ENCODE measurements around the gene TES. TPM values are rescaled to one million over a fixed set of nuclear protein-coding genes. Genes with fewer than 3 reads are reported as not detected.
A peak's percentile ranks its signal among the peaks of the same experiment; 100 is the strongest.

The TES gene
- total and polyA plus RNA-seq, 7 experiments from 2014 or later: 99.2 to 195 (median 116) TPM

DNA sequence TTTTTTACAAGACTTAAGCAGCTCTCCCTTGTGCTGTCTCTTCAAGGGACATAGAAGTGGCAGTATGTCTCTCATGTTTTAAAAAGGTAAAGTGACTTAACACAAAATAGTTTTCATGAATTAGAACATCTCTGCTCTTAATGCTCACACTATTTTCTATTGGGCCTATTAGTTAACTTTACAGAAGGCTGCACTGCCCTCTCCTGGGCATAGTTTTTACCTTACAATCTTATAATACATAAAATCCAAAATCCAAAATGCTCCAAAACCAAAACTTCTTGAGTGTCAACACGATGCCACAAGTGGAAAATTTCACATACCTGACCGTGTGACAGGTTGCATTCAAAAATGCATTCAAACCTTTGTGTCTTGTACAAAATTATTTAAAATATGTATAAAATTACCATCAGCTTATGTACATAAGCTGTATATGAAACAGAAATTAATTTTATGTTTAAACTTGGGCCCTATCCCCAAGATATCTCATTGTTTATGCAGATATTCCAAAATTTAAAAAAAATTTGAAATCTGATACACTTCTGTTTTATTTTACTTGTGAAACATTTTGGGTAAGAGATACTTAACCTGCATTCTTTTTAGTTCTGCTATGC is 25.8 kb downstream of the TES start:
- H3K27ac Mint-ChIP-seq: peak overlapping the region in 6 of 9 donors; percentile 41 to 80 (median 52)
- peaks cover 0 to 25% (median 15%) of the 10 kb centered on the region in 5 donors for H3K36me3 Mint-ChIP-seq
- peaks cover 0 to 9% (median 0%) of the 10 kb centered on the region in 3 experiments for H3K36me3 ChIP-seq (ENCODE audit: control insufficient read depth in 2 of 3, insufficient read depth in 3 of 3, low read length in 3 of 3)
- ATAC-seq: peak; percentile 83
- H3K9me3 Mint-ChIP-seq: no peaks in the 10 kb centered on the region
- ChIA-PET CTCF (interaction anchor here (0.7 to 18.4 kb wide), 24 partner anchors 11 to 607 kb away, joined by 3 to 303 read pairs (median 5); partner anchors contain the start of gene TES), POLR2A (interaction anchor here (1.3 to 2.6 kb wide), 4 partner anchors 20 to 59 kb away, joined by 5 to 24 read pairs (median 12); partner anchors contain the start of gene TES)
- H3K4me3 ChIP-seq (ENCODE audit: low read length): no peak overlapping the region
- intact Hi-C loops (cut with micrococcal nuclease): loop anchor here (1.0 to 5.0 kb wide), 6 partner anchors 25 to 891 kb away; no protein-coding TSS in a partner anchor
- H3K27me3 ChIP-seq (ENCODE audit: control insufficient read depth in 2 of 2, insufficient read depth in 2 of 2, low read length in 2 of 2): no peaks in the 10 kb centered on the region
- peaks cover 29 to 92% (median 66%) of the 10 kb centered on the region in 7 donors for H3K4me1 Mint-ChIP-seq
- no peaks in the 10 kb centered on the region for H3K27me3 Mint-ChIP-seq
- peaks cover 20 to 32% of the 10 kb centered on the region in 2 donors for H3K4me1 ChIP-seq (ENCODE audit: control insufficient read depth in 2 of 2, insufficient read depth in 2 of 2, low read length in 2 of 2)
- H3K9me3 ChIP-seq (ENCODE audit: control insufficient read depth in 2 of 3, low read length in 3 of 3): no peaks in the 10 kb centered on the region
- H3K27ac ChIP-seq (ENCODE audit: low read depth, low read length): no peak overlapping the region
- peak overlapping the region in 4 of 10 donors; percentile 21 to 52 (median 28) for H3K4me3 Mint-ChIP-seq
- DNase-seq: peak in 7 of 9 donors; percentile 40 to 69 (median 61)

DNA sequence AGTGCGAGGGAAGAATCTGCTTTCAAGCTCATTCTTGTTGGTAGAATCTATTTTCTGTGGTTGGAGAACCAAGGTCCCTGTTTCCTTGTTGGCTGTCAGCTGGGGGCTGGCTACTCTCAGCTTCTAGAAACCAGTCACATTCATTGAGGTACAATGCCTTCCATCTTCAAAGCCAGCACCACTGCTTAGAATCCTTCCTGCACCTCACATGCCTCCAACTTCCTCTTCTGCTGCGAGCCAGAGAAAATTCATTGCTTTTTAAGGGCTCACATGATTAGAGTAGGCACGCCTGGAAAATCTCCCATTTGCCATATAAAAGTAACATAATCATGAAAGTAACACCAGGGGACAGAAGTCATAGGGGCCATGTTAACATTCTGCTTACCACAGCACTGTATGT is 28.7 kb downstream of the TES start:
- Mint-ChIP-seq H3K27ac (peak overlapping the region in 8 of 9 donors; percentile 1 to 79 (median 58)), H3K9me3 (peaks cover 0 to 3% (median 0%) of the 10 kb centered on the region in 11 donors), H3K27me3 (no peaks in the 10 kb centered on the region), H3K36me3 (peaks cover 2 to 39% (median 25%) of the 10 kb centered on the region in 5 donors), H3K4me1 (peaks cover 24 to 86% (median 45%) of the 10 kb centered on the region in 7 donors), H3K4me3 (peak overlapping the region in 1 of 10 donors; percentile 37)
- ChIA-PET POLR2A (no interaction called here), CTCF (interaction anchor here (0.6 to 18.4 kb wide), 6 partner anchors 13 to 350 kb away, joined by 3 to 303 read pairs (median 4); no protein-coding TSS in a partner anchor)
- DNase-seq (no peak), ATAC-seq (no peak)
- no peak overlapping the region for H3K4me3 ChIP-seq (ENCODE audit: low read length)
- peaks cover 13 to 36% of the 10 kb centered on the region in 2 donors for H3K4me1 ChIP-seq (ENCODE audit: control insufficient read depth in 2 of 2, insufficient read depth in 2 of 2, low read length in 2 of 2)
- intact Hi-C loops (cut with micrococcal nuclease): loop anchor here in 1 of 2 donors (5.0 kb wide), 2 partner anchors 568 to 888 kb away; no protein-coding TSS in a partner anchor
- peaks cover 0 to 13% (median 0%) of the 10 kb centered on the region in 3 experiments for H3K36me3 ChIP-seq (ENCODE audit: control insufficient read depth in 2 of 3, insufficient read depth in 3 of 3, low read length in 3 of 3)
- H3K27ac ChIP-seq (ENCODE audit: low read depth, low read length): no peak overlapping the region
- no peaks in the 10 kb centered on the region for H3K9me3 ChIP-seq (ENCODE audit: control insufficient read depth in 2 of 3, low read length in 3 of 3)
- no peaks in the 10 kb centered on the region for H3K27me3 ChIP-seq (ENCODE audit: control insufficient read depth in 2 of 2, insufficient read depth in 2 of 2, low read length in 2 of 2)

- peaks cover 0 to 2% (median 0%) of the 10 kb centered on the region in 3 experiments for H3K9me3 ChIP-seq (ENCODE audit: control insufficient read depth in 2 of 3, low read length in 3 of 3)
- ATAC-seq (no peak), DNase-seq (no peak)
- ChIA-PET POLR2A (no interaction called here), CTCF (interaction anchor here (0.8 to 18.4 kb wide), 5 partner anchors 11 to 65 kb away, joined by 3 to 303 read pairs (median 4); no protein-coding TSS in a partner anchor)
- intact Hi-C loops (cut with micrococcal nuclease): loop anchor here in 1 of 2 donors (5.0 kb wide), 2 partner anchors 568 to 888 kb away; no protein-coding TSS in a partner anchor
- no peak overlapping the region for H3K27ac ChIP-seq (ENCODE audit: low read depth, low read length)
- H3K27ac Mint-ChIP-seq: peak overlapping the region in 6 of 9 donors; percentile 9 to 76 (median 40)
- peaks cover 0 to 3% (median 0%) of the 10 kb centered on the region in 11 donors for H3K9me3 Mint-ChIP-seq
- peaks cover 0 to 15% (median 0%) of the 10 kb centered on the region in 3 experiments for H3K36me3 ChIP-seq (ENCODE audit: control insufficient read depth in 2 of 3, insufficient read depth in 3 of 3, low read length in 3 of 3)
- H3K36me3 Mint-ChIP-seq: peaks cover 4 to 41% (median 29%) of the 10 kb centered on the region in 5 donors
- no peaks in the 10 kb centered on the region for H3K27me3 Mint-ChIP-seq
- no peak overlapping the region for H3K4me3 Mint-ChIP-seq
- peaks cover 13 to 35% of the 10 kb centered on the region in 2 donors for H3K4me1 ChIP-seq (ENCODE audit: control insufficient read depth in 2 of 2, insufficient read depth in 2 of 2, low read length in 2 of 2)
- no peaks in the 10 kb centered on the region for H3K27me3 ChIP-seq (ENCODE audit: control insufficient read depth in 2 of 2, insufficient read depth in 2 of 2, low read length in 2 of 2)
- no peak overlapping the region for H3K4me3 ChIP-seq (ENCODE audit: low read length)
- peaks cover 21 to 83% (median 41%) of the 10 kb centered on the region in 7 donors for H3K4me1 Mint-ChIP-seq
These were observed 29.1 kb downstream of the TES start for GRCh38 chr7:116239434-116239833.

DNA sequence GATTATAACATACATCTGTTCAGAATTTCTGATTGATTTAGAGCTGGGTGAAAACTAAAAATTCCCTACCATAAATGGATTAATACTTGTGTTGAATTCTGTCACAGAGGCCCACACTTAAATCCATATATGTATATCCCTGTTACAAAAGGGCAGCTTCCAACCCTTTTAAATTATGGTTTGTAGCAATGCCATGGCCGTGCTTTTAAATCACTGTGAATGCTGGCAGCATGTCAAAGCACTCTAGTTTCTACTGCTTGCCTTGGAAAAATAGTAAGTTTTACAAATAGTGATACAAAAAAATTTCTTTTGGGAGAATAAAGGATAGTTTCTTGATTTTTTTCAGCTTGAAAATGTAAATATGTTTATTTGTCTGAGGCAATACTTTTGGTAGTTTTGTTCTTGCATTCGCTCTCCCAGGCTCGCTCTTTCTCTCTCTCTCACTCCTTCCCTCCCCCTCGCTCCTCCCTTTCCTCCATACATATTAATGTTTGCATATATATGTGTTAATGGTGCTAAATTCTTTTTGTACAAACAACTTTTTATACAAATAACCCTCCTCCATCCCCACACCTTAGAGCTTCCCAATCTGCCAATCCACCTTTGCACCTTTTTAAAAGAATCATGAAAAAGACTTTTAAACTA is 29.8 kb downstream of the TES start:
- ChIA-PET CTCF (interaction anchor here (1.2 to 18.4 kb wide), 3 partner anchors 11 to 61 kb away, joined by 4 to 303 read pairs (median 4); no protein-coding TSS in a partner anchor), POLR2A (no interaction called here)
- no peaks in the 10 kb centered on the region for H3K27me3 Mint-ChIP-seq
- Histone ChIP-seq H3K36me3 (ENCODE audit: control insufficient read depth in 2 of 3, insufficient read depth in 3 of 3, low read length in 3 of 3) (peaks cover 0 to 22% (median 0%) of the 10 kb centered on the region in 3 experiments), H3K27me3 (ENCODE audit: control insufficient read depth in 2 of 2, insufficient read depth in 2 of 2, low read length in 2 of 2) (no peaks in the 10 kb centered on the region), H3K27ac (ENCODE audit: low read depth, low read length) (no peak overlapping the region), H3K9me3 (ENCODE audit: control insufficient read depth in 2 of 3, low read length in 3 of 3) (peaks cover 0 to 8% (median 0%) of the 10 kb centered on the region in 3 experiments), H3K4me3 (ENCODE audit: low read length) (no peak overlapping the region), H3K4me1 (ENCODE audit: control insufficient read depth in 2 of 2, insufficient read depth in 2 of 2, low read length in 2 of 2) (peaks cover 8 to 28% of the 10 kb centered on the region in 2 donors)
- H3K27ac Mint-ChIP-seq: peak overlapping the region in 8 of 9 donors; percentile 10 to 86 (median 56)
- H3K4me3 Mint-ChIP-seq: no peak overlapping the region
- no peak for ATAC-seq
- H3K4me1 Mint-ChIP-seq: peaks cover 23 to 78% (median 42%) of the 10 kb centered on the region in 7 donors
- intact Hi-C loops (cut with micrococcal nuclease): loop anchor here in 1 of 2 donors (2.0 kb wide), 1 partner anchor 17 kb away; no protein-coding TSS in a partner anchor
- H3K9me3 Mint-ChIP-seq: peaks cover 0 to 8% (median 2%) of the 10 kb centered on the region in 11 donors
- DNase-seq: no peak
- H3K36me3 Mint-ChIP-seq: peaks cover 5 to 44% (median 36%) of the 10 kb centered on the region in 5 donors

DNA sequence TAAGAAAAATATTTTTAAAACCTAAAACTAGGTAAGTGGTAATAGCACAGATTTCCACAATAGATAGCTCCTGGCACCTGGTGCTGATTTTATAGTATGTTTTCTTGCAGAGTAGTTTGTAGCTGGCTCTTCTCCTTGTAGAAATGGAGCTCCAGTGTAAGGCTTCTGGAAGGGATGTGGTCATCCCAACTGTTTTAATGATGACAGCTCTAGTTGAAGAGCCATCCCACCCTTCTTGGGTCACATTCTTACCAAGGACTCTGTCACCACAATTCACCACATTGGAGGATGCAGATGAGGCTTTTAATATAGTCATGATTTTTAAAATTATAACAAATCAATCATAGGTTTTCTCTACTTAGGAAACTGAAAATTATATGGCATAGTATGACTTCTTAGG is 31.0 kb downstream of the TES start:
- CTCF ChIA-PET: interaction anchor here (0.6 to 18.4 kb wide), 2 partner anchors 45 to 62 kb away, joined by 3 to 303 read pairs; no protein-coding TSS in a partner anchor
- H3K27ac ChIP-seq (ENCODE audit: low read depth, low read length): no peak overlapping the region
- Mint-ChIP-seq H3K9me3 (peaks cover 0 to 13% (median 6%) of the 10 kb centered on the region in 11 donors), H3K36me3 (peaks cover 11 to 56% (median 44%) of the 10 kb centered on the region in 5 donors), H3K4me1 (peaks cover 26 to 79% (median 46%) of the 10 kb centered on the region in 7 donors), H3K4me3 (peak overlapping the region in 1 of 10 donors; percentile 42), H3K27me3 (no peaks in the 10 kb centered on the region), H3K27ac (peak overlapping the region in 4 of 9 donors; percentile 60 to 86 (median 81))
- POLR2A ChIA-PET: no interaction called here
- intact Hi-C loops (cut with micrococcal nuclease): loop anchor here in 1 of 2 donors (2.0 kb wide), 1 partner anchor 16 kb away; no protein-coding TSS in a partner anchor
- H3K36me3 ChIP-seq (ENCODE audit: control insufficient read depth in 2 of 3, insufficient read depth in 3 of 3, low read length in 3 of 3): peaks cover 0 to 23% (median 0%) of the 10 kb centered on the region in 3 experiments
- H3K4me1 ChIP-seq (ENCODE audit: control insufficient read depth in 2 of 2, insufficient read depth in 2 of 2, low read length in 2 of 2): peaks cover 0 to 20% of the 10 kb centered on the region in 2 donors
- DNase-seq (no peak), ATAC-seq (no peak)
- H3K9me3 ChIP-seq (ENCODE audit: control insufficient read depth in 2 of 3, low read length in 3 of 3): peaks cover 0 to 8% (median 0%) of the 10 kb centered on the region in 3 experiments
- H3K27me3 ChIP-seq (ENCODE audit: control insufficient read depth in 2 of 2, insufficient read depth in 2 of 2, low read length in 2 of 2): no peaks in the 10 kb centered on the region
- H3K4me3 ChIP-seq (ENCODE audit: low read length): no peak overlapping the region

DNA sequence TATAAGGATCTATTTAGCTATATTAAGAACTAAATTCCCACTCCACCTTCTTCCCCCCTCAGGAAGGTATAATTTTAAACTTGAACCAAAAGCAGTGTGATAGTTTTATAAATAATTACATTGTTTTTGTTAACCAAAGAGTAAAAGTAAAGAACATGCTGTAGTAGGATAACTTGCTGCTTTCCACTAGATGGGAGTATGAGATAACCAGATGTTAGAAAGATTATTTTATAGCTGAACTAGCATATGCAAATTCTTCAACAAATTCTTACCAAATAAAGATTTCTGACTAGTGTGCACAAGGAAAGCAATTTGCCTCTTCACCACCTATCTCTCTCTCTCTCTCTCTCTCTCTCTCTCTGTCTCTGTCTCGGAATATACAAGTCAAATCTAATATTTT is 31.8 kb downstream of the TES start:
- DNase-seq (no peak), ATAC-seq (no peak)
- intact Hi-C loops (cut with micrococcal nuclease): no loop called here
- Histone ChIP-seq H3K27ac (ENCODE audit: low read depth, low read length) (no peak overlapping the region), H3K9me3 (ENCODE audit: control insufficient read depth in 2 of 3, low read length in 3 of 3) (peaks cover 0 to 8% (median 0%) of the 10 kb centered on the region in 3 experiments), H3K4me1 (ENCODE audit: control insufficient read depth in 2 of 2, insufficient read depth in 2 of 2, low read length in 2 of 2) (peaks cover 0 to 17% of the 10 kb centered on the region in 2 donors), H3K4me3 (ENCODE audit: low read length) (no peak overlapping the region), H3K27me3 (ENCODE audit: control insufficient read depth in 2 of 2, insufficient read depth in 2 of 2, low read length in 2 of 2) (no peaks in the 10 kb centered on the region), H3K36me3 (ENCODE audit: control insufficient read depth in 2 of 3, insufficient read depth in 3 of 3, low read length in 3 of 3) (peaks cover 0 to 20% (median 0%) of the 10 kb centered on the region in 3 experiments)
- H3K27me3 Mint-ChIP-seq: no peaks in the 10 kb centered on the region
- peaks cover 27 to 78% (median 53%) of the 10 kb centered on the region in 7 donors for H3K4me1 Mint-ChIP-seq
- POLR2A ChIA-PET: no interaction called here
- CTCF ChIA-PET: interaction anchor here (0.7 to 18.4 kb wide), 2 partner anchors 10 to 63 kb away, joined by 3 to 303 read pairs; no protein-coding TSS in a partner anchor
- peak overlapping the region in 4 of 9 donors; percentile 19 to 86 (median 28) for H3K27ac Mint-ChIP-seq
- peaks cover 20 to 57% (median 48%) of the 10 kb centered on the region in 5 donors for H3K36me3 Mint-ChIP-seq
- no peak overlapping the region for H3K4me3 Mint-ChIP-seq
- peaks cover 0 to 13% (median 6%) of the 10 kb centered on the region in 11 donors for H3K9me3 Mint-ChIP-seq
